Measurements from ENCODE around the gene DLGAP3. TPM values are rescaled to one million over a fixed set of nuclear protein-coding genes. Genes with fewer than 3 reads are reported as not detected.

Gene DLGAP3
- polyA plus RNA-seq, 1 donor (not counting 4 experiments of a cell fraction or from before 2014, with no cell fraction given): not detected

DNA sequence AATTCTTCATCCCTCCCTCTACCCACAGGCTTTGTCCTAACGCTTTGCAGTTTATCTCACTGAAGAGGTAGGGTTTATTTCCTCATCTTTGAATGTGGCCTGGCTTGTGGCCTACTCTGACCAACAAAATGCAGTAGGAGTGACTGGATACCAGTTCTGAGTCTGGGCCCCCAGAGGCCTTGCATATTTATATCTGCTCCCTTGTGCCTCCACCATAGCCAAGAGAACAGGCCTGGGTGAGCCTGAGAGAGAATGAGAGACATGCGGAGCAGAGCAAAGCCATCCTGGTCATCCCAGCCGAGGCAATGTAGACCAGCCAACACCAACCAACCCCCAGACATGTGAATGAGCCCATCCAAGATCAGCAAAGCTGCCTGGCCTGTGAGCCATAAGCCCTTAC, 100.2 kb downstream of the DLGAP3 start:
- no peak overlapping the region for H3K9ac ChIP-seq (ENCODE audit: control insufficient read depth, extremely low read depth, insufficient read depth, low read length)
- H3K27me3 ChIP-seq (ENCODE audit: control insufficient read depth, extremely low read depth, insufficient read depth, low read length): no peaks in the 10 kb centered on the region
- TF ChIP-seq, protein P1, sequence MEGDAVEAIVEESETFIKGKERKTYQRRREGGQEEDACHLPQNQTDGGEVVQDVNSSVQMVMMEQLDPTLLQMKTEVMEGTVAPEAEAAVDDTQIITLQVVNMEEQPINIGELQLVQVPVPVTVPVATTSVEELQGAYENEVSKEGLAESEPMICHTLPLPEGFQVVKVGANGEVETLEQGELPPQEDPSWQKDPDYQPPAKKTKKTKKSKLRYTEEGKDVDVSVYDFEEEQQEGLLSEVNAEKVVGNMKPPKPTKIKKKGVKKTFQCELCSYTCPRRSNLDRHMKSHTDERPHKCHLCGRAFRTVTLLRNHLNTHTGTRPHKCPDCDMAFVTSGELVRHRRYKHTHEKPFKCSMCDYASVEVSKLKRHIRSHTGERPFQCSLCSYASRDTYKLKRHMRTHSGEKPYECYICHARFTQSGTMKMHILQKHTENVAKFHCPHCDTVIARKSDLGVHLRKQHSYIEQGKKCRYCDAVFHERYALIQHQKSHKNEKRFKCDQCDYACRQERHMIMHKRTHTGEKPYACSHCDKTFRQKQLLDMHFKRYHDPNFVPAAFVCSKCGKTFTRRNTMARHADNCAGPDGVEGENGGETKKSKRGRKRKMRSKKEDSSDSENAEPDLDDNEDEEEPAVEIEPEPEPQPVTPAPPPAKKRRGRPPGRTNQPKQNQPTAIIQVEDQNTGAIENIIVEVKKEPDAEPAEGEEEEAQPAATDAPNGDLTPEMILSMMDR (optimal IDR thresholded peaks at IDR 0.05 in 1 of 3, IDR thresholded peaks at IDR 0.05 in 1 of 3, conservative IDR thresholded peaks at IDR 0.05 in 1 of 3; ENCODE audit: extremely low read depth in 1 of 3, insufficient read depth in 2 of 3, low read length in 3 of 3): no peak
- no peak for TF ChIP-seq EZH2 (IDR thresholded peaks at IDR 0.05; ENCODE audit: low read length)
- no peaks in the 10 kb centered on the region for H3K9me1 ChIP-seq (ENCODE audit: control insufficient read depth, extremely low read depth, insufficient read depth, low read length)
- no peak overlapping the region for H3K4me2 ChIP-seq (ENCODE audit: control insufficient read depth, extremely low read depth, insufficient read depth, low read depth, low read length)
- DNase-seq (ENCODE audit: low read depth, low spot score): no peak
- no peak overlapping the region for H3K4me3 ChIP-seq (ENCODE audit: control insufficient read depth in 2 of 3, extremely low read depth in 1 of 3, insufficient read depth in 2 of 3, low read depth in 1 of 3, low read length in 3 of 3)
- H3K36me3 ChIP-seq (ENCODE audit: control insufficient read depth in 2 of 2, extremely low read depth in 1 of 2, insufficient read depth in 2 of 2, low read length in 2 of 2): no peaks in the 10 kb centered on the region
- H3K27ac ChIP-seq (ENCODE audit: control insufficient read depth, insufficient read depth, low read length): no peak overlapping the region
- no peak for FAIRE-seq
- dilution Hi-C loops (cut with MboI; ENCODE audit: extremely low pct_ligation_motif_present, low sequenced_read_pairs): no loop called here
- H3K4me1 ChIP-seq (ENCODE audit: control insufficient read depth, extremely low read depth, insufficient read depth, low read length): no peaks in the 10 kb centered on the region
- H2AFZ ChIP-seq (ENCODE audit: control insufficient read depth, low read length): no peak overlapping the region
- H3K79me2 ChIP-seq (ENCODE audit: control insufficient read depth, insufficient read depth, low read length): no peaks in the 10 kb centered on the region
- no peaks in the 10 kb centered on the region for H4K20me1 ChIP-seq (ENCODE audit: control insufficient read depth, extremely low read depth, insufficient read depth, low read length)
- no peaks in the 10 kb centered on the region for H3K9me3 ChIP-seq (ENCODE audit: control insufficient read depth, low read depth, low read length)

DNA sequence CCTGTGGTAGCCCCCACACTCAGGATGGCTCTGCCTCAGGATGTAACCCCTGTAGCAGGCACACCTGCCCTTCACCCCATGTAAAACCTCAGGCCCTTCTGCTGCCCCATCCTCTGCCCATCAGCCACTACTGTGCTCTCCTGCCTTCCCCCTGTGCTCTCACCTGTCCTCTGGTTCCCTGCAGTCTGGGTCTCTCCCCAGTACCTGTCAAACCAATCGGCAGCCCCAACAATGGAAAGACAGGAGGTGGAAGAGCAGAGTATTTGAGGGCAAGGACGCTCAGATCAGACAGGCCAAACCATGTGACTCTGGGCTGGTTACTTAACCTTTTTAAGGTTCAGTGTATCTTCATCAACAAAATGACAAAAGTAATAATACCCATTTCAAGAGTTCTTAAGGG, 100.8 kb downstream of the DLGAP3 start:
- no peak overlapping the region for H3K4me3 ChIP-seq (ENCODE audit: control insufficient read depth in 2 of 3, extremely low read depth in 1 of 3, insufficient read depth in 2 of 3, low read depth in 1 of 3, low read length in 3 of 3)
- no peaks in the 10 kb centered on the region for H3K36me3 ChIP-seq (ENCODE audit: control insufficient read depth in 2 of 2, extremely low read depth in 1 of 2, insufficient read depth in 2 of 2, low read length in 2 of 2)
- H3K9me3 ChIP-seq (ENCODE audit: control insufficient read depth, low read depth, low read length): no peaks in the 10 kb centered on the region
- DNase-seq (ENCODE audit: low read depth, low spot score) (no peak), FAIRE-seq (no peak)
- dilution Hi-C loops (cut with MboI; ENCODE audit: extremely low pct_ligation_motif_present, low sequenced_read_pairs): no loop called here
- H3K27ac ChIP-seq (ENCODE audit: control insufficient read depth, insufficient read depth, low read length): no peak overlapping the region
- H3K4me1 ChIP-seq (ENCODE audit: control insufficient read depth, extremely low read depth, insufficient read depth, low read length): no peaks in the 10 kb centered on the region
- no peak overlapping the region for H3K4me2 ChIP-seq (ENCODE audit: control insufficient read depth, extremely low read depth, insufficient read depth, low read depth, low read length)
- no peak overlapping the region for H2AFZ ChIP-seq (ENCODE audit: control insufficient read depth, low read length)
- no peaks in the 10 kb centered on the region for H3K9me1 ChIP-seq (ENCODE audit: control insufficient read depth, extremely low read depth, insufficient read depth, low read length)
- H3K27me3 ChIP-seq (ENCODE audit: control insufficient read depth, extremely low read depth, insufficient read depth, low read length): no peaks in the 10 kb centered on the region
- no peaks in the 10 kb centered on the region for H4K20me1 ChIP-seq (ENCODE audit: control insufficient read depth, extremely low read depth, insufficient read depth, low read length)
- TF ChIP-seq, protein P1 (optimal IDR thresholded peaks at IDR 0.05 in 1 of 3, IDR thresholded peaks at IDR 0.05 in 1 of 3, conservative IDR thresholded peaks at IDR 0.05 in 1 of 3; ENCODE audit: extremely low read depth in 1 of 3, insufficient read depth in 2 of 3, low read length in 3 of 3): no peak
- TF ChIP-seq EZH2 (IDR thresholded peaks at IDR 0.05; ENCODE audit: low read length): no peak
- H3K79me2 ChIP-seq (ENCODE audit: control insufficient read depth, insufficient read depth, low read length): no peaks in the 10 kb centered on the region
- H3K9ac ChIP-seq (ENCODE audit: control insufficient read depth, extremely low read depth, insufficient read depth, low read length): no peak overlapping the region

Data from keratinocyte (primary cell).